RPMI8226 (cell line): ENCODE results near the gene VTI1A.

Experiments
- DNase-seq: peaks from one replicate; pipeline ENCODE4 v3.0.0-alpha.2; 2015

VTI1A gene

DNA sequence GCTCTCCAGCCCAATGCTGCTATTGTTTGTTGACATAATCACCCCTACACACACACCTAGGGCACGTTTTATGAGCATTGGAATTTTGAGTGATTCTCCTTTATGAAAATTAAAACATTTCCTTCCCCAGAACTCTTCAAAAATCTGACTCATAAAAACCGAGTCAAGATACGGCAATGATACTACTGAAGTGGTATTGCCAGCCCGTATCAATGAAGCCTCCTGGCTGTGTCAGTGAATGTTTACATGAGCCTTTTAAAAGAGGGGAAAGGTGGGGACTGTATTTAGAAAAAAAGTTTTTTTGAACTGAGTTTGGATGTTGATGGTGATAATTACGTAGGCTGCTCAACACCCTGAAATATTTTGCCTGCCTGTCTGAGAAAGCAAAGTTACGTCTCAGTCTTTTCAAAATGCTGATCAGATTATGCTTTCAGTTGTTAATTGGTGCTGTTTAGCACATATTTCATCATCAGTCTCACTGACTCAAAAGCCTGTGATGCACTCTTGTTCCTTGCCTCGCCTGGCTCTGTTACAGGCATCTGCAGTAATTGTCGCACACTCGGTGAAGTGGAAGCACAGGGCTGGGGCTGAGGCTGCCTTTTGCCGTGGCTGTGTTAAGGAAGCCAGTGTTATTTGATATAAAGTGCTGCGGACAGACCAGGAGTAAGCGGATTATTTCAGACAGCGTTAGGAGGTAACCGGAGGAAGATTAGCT, 345.6 kb downstream of the VTI1A start:
- DNase-seq: no peak

GRCh38 chr10:112793202-112793921, 346.3 kb downstream of the VTI1A start:
- DNase-seq: no peak

DNA sequence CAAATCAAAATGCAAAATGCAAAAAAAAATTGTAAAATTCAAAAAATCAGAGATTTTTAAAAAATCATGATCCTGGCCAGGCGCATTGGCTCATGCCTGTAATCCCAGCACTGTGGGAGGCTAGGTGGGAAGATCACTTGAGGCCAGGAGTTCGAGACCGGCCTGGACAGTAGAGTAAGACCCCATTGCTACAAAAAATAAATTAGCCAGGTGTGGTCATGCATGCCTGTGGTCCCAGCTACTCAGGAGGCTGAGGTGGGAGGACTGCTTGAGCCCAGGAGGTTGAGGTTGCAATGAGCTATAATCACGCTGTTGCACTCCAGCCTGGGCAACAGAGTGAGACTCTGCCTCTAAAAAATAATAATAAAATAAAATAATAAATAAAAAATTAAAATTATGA, 347.2 kb downstream of the VTI1A start:
- DNase-seq: no peak

DNA sequence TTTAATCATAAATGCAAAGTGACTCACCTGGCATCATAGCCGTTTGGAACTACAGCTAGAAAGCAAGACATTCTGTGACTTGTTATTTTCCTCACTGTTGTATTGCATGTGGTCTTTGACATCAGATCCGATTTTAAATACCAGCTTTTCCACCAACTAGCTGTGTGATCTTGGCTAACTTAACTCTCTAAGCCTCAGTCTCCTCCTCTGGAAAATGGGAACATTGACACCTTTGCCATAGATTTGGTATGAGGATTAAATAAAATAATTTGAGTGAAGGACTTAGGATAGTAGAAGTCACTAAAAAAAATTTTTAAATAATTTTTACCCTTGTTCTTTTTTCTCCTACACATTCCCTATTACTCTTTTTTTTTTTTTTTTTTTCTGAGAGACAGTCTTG, 348.1 kb downstream of the VTI1A start:
- no peak for DNase-seq

- no peak for DNase-seq
Measured at GRCh38 chr10:112797197-112797596, 350.2 kb downstream of the VTI1A start.

GRCh38 chr10:112797855-112798254, 350.8 kb downstream of the VTI1A start:
- DNase-seq: no peak

GRCh38 chr10:112799038-112799437, 352.0 kb downstream of the VTI1A start:
- DNase-seq: no peak

DNA sequence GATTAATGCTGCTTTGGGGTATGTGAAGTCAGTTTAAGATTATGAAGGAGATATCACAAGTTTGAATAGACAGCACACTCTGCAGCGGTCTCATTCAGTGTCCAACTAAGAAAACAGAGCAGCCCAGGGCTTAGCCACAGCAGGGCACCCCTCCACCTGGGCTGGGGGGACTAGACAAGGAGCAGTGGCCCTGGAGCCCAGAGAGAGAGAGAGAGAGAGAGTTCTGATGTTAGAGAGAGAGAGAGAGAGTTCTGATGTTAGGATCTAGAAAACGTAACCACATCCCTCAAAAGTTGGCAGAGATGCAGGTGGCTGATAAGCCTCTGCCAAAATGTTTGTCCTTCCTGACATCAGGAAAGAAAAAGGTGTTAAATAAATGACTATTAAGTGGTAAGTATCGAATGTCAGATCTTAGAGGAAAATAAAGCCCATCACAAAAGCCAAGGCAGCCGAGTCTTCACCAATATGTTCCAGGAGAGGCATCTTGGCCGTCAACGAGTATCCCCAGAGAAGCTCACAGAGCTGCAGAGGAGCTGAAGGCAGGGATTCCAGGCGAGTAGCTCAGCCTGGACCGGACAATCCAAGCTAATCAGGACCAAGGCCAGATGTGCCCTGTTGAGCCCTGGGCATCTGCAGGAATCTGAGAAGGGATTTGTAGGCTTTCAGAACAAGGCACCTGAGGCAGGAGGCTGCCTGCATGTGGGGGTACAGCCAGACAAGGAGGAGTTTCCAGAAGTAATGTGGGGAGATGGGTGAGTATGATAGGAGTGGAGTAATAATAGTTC, 352.9 kb downstream of the VTI1A start:
- DNase-seq: no peak

- DNase-seq: no peak
Measured at GRCh38 chr10:112801004-112801403, 354.0 kb downstream of the VTI1A start.

DNA sequence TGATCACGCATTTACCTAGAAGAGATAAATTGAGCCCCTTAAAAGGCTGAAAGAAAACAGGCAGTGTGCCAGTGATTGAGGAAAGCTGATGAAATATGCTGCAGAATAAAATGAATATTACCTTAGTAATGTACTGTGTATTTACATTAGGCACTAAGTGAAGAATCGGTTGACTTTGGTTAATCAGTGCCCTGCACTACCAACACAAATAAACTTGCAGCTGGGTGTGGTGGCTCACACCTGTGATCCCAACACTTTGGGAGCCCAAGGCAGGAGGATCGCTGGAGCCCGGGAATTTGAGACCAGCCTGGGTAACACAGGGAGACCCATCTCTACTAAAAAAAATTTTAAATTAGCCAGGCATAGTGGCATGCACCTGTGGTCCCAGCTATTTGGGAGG, 354.7 kb downstream of the VTI1A start:
- no peak for DNase-seq

DNA sequence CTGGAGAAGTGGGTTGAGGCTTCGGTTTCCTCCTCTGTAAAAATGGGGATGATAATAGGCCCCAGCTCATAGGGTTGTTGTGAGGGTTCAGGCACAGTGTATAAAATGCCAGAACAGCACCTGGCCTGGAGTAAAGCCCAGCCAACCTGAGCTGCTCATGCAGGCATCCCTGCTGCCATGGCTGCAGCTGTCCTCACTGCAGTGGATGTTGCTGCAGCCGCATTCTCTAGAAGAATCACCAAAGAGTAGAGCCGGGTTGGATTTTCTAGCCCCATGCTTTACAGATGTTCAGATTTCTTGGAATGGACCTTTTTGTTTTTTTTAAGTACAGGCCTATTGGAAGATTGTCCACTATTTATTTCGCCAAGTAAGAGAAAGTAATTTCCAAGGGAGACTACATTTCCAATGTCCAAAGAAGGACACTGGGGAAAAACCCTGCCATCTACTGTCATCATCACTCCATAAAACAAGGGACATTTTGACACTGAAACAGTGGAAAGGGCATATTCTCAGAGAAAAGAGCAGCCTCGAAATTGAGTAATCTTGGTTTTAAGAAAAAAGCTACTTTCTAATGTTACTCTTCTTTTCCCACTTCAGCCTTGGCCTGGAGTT, 355.5 kb downstream of the VTI1A start:
- DNase-seq: no peak

DNA sequence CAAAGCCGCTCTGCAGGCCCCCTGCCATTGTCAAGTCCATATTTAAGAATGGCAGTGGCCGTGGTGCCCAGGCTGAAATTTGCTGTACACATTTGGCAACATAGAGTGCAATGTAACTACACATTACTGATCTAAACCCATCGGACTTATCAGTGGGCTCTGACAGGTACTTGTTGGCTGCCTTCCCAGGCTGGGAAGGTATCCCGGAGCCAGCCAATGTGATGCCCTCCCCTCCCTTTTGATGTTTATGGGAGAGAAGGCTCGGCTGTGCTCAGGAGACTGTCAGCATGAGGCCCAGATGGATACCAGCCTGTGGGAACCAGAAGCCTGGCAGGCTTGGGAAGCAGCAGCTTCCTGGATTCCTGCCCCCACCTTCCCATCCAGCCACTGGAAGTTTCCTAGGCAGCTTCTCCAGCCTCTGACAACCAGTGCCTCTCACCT, 357.0 kb downstream of the VTI1A start:
- no peak for DNase-seq

DNA sequence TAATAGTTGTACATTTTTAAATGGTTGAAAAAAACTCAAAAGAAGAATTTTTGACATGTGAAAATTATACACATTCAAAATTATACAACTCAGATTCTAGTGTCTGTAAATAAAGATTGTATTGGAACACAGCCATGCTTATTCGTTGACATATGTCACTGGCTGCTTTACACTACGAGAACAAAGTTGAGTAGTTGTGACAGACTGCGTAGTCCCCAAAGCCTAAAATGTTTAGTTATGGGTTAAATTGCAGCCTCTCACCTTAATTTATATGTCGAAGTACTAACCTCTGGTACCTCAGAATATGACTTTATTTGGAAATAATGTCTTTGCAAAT, 358.2 kb downstream of the VTI1A start:
- no peak for DNase-seq

DNA sequence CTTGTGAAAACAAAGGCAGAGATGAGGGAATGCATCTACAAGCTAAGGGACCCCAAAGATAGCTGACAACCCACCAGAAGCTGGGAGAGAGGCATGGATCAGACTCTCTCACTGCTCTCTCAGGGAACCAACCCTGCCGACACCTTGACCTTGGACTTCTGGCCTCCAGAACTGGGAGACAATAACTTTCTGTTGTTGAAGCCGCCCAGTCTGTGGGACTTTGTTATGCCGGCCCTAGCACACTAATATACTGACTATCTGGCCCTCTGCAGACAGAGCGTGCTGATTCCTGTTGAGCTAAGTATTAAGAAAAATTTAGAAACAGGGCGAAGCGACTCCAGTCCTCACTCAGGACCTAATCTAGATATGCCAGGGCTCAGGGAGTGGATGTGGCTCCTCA, 358.7 kb downstream of the VTI1A start:
- DNase-seq: no peak

DNA sequence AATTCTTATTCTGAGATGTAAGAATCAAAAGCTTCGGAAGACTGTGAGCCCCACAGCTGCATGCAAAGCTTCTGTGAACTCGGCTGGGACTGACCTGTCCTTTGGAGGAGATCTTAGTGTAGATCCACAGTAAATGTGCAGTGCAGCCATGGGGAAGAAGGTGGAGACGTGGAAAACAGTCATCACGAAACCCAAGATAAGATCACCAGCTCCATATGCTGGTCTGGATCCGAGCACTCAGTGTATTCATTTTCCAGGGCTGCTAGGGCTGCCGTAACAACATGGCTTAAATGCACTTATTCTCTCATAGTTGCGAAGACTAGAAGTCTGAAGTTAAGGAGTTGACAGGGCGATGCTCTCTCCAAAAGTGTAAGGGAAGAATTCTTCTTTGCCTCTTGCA, 360.0 kb downstream of the VTI1A start:
- DNase-seq: no peak

DNA sequence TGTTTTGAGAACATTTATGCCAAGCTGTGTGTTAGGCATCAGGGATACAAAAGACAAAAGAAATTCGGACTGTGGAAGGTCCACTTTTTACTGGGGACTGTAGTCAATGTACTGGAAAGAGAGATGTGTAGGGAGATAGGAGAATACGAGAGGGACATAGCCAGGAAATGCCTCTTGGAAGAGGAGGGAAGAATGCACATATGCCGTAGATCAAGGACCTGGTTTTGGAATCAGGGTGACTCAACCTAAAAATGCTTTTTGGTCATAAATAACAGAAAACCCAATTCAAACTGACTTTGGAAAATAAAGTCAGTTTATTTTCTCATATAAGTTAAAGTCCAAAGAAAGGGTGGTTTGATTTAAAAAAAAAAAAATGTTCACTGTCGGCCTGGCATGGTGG, 362.7 kb downstream of the VTI1A start:
- DNase-seq: no peak

DNA sequence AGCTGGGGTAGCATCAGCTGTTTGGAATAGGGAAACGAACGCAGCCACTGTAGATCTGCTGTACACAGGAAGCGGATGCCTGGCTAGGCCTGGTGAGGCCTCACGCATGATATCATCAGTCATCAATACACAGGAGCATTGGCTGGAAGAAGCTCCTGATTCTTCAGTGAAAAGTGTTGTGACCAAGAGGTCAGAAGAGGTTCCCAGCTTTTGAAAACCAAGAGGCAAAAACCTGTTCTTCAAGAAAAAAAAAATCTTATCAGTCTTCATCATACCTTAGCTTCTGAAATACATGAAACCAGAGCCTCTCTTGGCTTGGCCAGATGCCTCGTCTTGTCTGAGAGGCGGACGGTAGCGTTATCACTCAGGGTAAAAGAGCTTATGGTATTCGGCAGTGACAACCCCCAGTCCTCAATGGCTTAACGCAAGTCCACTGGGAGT, 363.7 kb downstream of the VTI1A start:
- no peak for DNase-seq

DNA sequence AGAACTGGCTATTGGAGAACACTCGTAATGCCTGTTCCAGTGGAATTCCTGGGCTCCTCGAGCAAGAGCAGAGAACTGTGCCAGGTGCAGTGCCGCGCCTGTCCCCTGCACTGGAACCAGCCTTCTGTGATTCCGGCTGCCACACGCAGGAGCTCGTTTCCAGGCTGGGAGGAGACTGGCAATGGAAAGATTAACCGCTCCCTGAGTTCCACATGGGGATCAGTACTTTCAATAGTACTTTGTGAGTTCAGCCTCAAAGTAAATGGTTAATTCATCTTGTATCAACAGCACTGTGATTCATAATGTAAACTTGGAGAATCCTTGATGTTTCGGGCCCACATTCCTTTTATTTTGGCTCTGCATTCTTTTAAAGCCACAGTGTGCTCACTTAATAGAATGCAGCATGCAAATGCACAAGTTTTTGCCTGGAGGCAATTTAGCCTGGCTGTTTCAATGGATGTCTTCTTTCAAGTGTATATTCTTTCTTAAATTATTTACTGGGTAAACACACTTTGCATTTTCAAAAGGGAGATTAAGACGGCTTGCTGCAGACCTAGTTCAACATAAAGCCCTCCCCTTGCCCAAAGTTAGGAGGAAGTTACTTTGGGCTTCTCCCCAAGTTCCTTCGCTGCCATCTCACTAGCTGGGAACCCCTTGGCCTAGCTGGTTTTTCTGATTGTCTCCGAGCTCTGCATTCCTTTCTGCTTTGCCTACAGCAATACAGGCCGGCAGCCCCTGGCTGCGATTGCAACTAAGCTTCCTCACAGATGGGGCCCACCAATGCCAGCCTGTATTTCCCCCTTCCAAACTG, 364.9 kb downstream of the VTI1A start:
- no peak for DNase-seq

GRCh38 chr10:112812586-112812985, 365.6 kb downstream of the VTI1A start:
- DNase-seq: no peak

DNA sequence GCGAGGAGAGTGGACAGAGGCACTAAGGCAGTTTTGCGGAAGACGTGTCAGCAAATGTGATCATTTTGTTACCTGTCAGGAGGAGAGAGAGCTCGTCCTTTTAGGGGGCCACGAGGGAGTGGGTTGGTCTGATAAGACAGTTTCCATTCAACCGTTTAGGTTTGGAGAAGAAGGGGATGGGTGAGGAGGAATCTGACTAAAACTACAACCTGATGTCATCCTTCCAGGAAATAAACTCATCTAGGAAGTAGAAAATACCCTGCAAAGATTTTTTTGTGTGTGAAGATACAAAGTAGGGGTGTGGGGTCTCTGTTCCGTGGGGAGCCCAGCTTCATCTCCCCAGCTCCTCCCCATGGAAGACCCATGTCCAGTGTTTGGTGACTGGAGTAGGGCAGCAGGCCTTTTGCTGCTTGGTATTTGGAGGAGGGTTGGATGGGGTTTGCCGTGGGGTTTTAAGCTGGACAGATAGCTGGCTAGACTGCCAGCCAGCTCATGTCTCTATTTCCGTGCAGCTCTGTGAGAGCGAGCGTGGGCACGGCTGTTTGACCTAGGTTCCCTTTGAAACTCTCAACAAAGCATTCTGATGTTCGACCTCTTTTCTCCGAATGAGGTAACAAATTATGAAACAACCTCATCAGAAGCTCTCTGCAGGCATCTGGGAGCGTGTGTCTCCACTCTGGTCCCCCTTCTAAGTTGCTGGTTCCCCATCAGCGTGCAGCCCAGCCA, 367.0 kb downstream of the VTI1A start:
- DNase-seq: no peak

DNA sequence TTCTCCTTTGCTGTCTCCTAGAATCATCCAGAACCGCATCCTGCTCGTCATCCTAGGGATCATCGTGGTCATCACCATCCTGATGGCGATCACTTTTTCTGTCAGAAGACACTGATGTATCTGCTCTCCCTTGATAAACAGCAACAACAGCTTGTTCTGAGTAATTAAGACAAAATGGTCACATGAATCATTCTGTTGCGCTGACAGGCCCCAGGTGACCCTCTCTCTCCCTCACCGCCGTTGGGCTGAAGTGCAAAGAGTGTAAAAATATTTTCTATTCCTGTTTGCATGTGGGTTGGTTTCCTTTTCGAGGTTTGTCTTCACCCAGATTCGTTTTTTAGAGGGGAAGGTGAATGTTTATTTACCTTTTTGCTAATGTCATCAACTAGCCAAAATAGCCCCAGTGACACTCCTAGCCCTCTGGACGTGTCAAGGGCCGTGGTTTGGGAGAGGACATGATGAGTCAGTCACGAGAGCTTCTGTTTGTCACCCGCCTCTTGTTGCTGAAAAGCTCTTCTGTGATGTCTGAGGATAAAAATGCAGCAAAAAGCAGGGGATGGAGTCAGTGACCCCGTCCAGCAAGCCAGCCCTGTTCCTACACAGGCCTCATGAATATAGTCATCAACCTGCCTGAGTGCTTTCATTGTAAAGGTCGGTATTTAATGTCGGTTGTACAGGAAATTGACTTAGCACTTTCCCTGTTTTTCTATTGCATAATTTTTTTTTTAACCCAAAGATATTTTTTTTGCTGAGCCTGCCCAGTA, 368.4 kb downstream of the VTI1A start:
- DNase-seq: no peak
